ENCODE data around the gene ZGRF1. TPM values are rescaled to one million over a fixed set of nuclear protein-coding genes. Genes with fewer than 3 reads are reported as not detected.

The ZGRF1 gene
- total and polyA plus RNA-seq, 10 of the 15 experiments (the other 5 are each of a cell fraction or from before 2014, with no cell fraction given) = 8.5 to 32.1 (median 20.1) TPM

GRCh38 chr4:112636688-112637551 lies at the start of gene ZGRF1, which contains the start of gene LARP7 (continued):
- TF ChIP-seq ZNF592 (IDR thresholded peaks at IDR 0.05) (no peak), PKNOX1 (IDR thresholded peaks at IDR 0.05) (peak; percentile 83), SMAD1 (IDR thresholded peaks at IDR 0.05; ENCODE audit: low read depth, partially characterized antibody) (no peak), FOXK2 (IDR thresholded peaks at IDR 0.05) (peak; percentile 63), ZNF207 (IDR thresholded peaks at IDR 0.05; ENCODE audit: borderline replicate concordance) (no peak; the same call in 1 of the 2 replicates), NRF1 (conservative IDR thresholded peaks at IDR 0.05; ENCODE audit: low read depth, low read length) (peak; percentile 53), MEF2B (IDR thresholded peaks at IDR 0.05; ENCODE audit: partially characterized antibody, poor library complexity, severe bottlenecking) (peak; percentile 44), JUNB (IDR thresholded peaks at IDR 0.05) (peak; percentile 9; the same call in 1 of the 2 replicates), SIX5 (IDR thresholded peaks at IDR 0.05; ENCODE audit: low read depth, low read length, severe bottlenecking) (peak; percentile 29), FOS (IDR thresholded peaks at IDR 0.05; ENCODE audit: borderline replicate concordance, extremely low read depth, insufficient read length) (no peak), E2F8 (IDR thresholded peaks at IDR 0.05; ENCODE audit: low read depth, partially characterized antibody) (peak; percentile 100), CHD2 (IDR thresholded peaks at IDR 0.05; ENCODE audit: borderline replicate concordance, low read depth, low read length) (peak; percentile 36; the same call in 1 of the 2 replicates), NR2F1 (conservative IDR thresholded peaks at IDR 0.05) (peak; percentile 73), RELA (IDR thresholded peaks at IDR 0.05; ENCODE audit: borderline replicate concordance, partially characterized antibody) (peak; percentile 8), GABPA (IDR thresholded peaks at IDR 0.05; ENCODE audit: low read depth) (peak; percentile 89), TARDBP (IDR thresholded peaks at IDR 0.05; ENCODE audit: borderline replicate concordance) (no peak)
- TF ChIP-seq, protein P1, sequence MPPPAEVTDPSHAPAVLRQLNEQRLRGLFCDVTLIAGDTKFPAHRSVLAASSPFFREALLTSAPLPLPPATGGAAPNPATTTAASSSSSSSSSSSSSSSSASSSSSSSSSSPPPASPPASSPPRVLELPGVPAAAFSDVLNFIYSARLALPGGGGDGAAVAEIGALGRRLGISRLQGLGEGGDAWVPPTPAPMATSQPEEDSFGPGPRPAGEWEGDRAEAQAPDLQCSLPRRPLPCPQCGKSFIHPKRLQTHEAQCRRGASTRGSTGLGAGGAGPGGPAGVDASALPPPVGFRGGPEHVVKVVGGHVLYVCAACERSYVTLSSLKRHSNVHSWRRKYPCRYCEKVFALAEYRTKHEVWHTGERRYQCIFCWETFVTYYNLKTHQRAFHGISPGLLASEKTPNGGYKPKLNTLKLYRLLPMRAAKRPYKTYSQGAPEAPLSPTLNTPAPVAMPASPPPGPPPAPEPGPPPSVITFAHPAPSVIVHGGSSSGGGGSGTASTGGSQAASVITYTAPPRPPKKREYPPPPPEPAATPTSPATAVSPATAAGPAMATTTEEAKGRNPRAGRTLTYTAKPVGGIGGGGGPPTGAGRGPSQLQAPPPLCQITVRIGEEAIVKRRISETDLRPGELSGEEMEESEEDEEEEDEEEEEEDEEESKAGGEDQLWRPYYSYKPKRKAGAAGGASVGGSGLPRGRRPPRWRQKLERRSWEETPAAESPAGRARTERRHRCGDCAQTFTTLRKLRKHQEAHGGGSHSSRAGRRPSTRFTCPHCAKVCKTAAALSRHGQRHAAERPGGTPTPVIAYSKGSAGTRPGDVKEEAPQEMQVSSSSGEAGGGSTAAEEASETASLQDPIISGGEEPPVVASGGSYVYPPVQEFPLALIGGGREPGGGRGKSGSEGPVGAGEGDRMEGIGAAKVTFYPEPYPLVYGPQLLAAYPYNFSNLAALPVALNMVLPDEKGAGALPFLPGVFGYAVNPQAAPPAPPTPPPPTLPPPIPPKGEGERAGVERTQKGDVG (CRISPR knock-in tag; IDR thresholded peaks at IDR 0.05) = no peak

Data from GM12878 (cell line).